Brain microvascular endothelial cell (primary cell): ENCODE measurements around the gene TRAM2.
A peak's percentile ranks its signal among the peaks of the same experiment; 100 is the strongest.

ENCODE experiments used
- DNase-seq: peaks from one replicate; pipeline ENCODE4 v3.0.0-alpha.2; 2020
- H3K27ac ChIP-seq: fragments of 250-450 bp; sonication (Bioruptor Pico); 2 replicates; pipeline ENCODE4 v1.5.1; 2020; ENCODE audit warnings: mild to moderate bottlenecking, moderate library complexity
- H3K27me3 ChIP-seq: fragments of 250-450 bp; sonication (Bioruptor Pico); replicated peaks from 2 replicates; pipeline ENCODE4 v1.5.1; 2020; ENCODE audit warnings: mild to moderate bottlenecking
- H3K36me3 ChIP-seq: fragments of 250-450 bp; sonication (Bioruptor Pico); replicated peaks from 2 replicates; pipeline ENCODE4 v1.5.1; 2020; ENCODE audit warnings: mild to moderate bottlenecking
- H3K4me3 ChIP-seq: 2 replicates; pipeline ENCODE4 v1.5.1; 2011; ENCODE audit warnings: low read depth, mild to moderate bottlenecking, control low read depth, low read length, moderate library complexity
- in situ Hi-C: cut with HindIII; loops from 2 replicates; pipeline ENCODE4 v1.10.0; 2017; ENCODE audit warnings: low sequenced_read_pairs, low pct_ligation_motif_present
- TF ChIP-seq, protein P1 (sequence below): IDR thresholded peaks from 2 replicates; pipeline ENCODE4 v1.5.1; 2011; ENCODE audit warnings: low read depth, mild to moderate bottlenecking, moderate library complexity, low read length, control low read depth, inconsistent platforms; ENCODE audit errors: missing control alignments

TRAM2 gene

DNA sequence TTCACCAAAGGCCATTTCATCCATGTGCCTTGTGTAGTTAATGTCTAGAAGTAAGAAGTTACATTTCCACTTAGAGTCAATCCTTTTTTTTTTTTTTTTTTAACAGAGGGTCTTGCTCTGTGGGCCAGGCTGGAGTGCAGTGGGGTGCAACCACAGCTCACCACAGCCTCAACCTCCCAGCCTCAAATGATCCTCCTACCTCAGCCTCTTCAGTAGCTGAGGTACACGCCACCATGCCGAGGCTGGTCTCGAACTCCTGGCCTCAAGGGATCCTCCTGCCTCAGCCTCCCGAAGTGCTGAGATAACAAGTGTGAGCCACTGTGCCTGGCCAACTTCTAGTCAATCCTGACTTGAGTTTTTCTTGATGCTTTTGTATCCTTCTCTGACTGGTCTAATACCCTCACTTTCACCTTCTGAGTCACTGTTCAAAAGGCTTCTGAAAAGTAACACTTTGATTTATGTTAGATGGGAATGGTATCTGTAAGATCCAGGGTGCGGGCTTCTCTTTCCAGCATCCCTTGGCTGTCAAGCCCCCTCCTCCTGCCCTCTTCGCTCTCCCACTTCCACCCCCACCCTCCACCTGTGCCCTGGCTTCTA is 22.1 kb downstream of the TRAM2 start:
- Histone ChIP-seq H3K27ac (peak overlapping the region; percentile 85), H3K27me3 (no peaks in the 10 kb centered on the region), H3K36me3 (peaks cover 2% of the 10 kb centered on the region), H3K4me3 (no peak overlapping the region)
- DNase-seq = no peak
- in situ Hi-C loops = no loop called here
- TF ChIP-seq, protein P1, sequence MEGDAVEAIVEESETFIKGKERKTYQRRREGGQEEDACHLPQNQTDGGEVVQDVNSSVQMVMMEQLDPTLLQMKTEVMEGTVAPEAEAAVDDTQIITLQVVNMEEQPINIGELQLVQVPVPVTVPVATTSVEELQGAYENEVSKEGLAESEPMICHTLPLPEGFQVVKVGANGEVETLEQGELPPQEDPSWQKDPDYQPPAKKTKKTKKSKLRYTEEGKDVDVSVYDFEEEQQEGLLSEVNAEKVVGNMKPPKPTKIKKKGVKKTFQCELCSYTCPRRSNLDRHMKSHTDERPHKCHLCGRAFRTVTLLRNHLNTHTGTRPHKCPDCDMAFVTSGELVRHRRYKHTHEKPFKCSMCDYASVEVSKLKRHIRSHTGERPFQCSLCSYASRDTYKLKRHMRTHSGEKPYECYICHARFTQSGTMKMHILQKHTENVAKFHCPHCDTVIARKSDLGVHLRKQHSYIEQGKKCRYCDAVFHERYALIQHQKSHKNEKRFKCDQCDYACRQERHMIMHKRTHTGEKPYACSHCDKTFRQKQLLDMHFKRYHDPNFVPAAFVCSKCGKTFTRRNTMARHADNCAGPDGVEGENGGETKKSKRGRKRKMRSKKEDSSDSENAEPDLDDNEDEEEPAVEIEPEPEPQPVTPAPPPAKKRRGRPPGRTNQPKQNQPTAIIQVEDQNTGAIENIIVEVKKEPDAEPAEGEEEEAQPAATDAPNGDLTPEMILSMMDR = no peak

DNA sequence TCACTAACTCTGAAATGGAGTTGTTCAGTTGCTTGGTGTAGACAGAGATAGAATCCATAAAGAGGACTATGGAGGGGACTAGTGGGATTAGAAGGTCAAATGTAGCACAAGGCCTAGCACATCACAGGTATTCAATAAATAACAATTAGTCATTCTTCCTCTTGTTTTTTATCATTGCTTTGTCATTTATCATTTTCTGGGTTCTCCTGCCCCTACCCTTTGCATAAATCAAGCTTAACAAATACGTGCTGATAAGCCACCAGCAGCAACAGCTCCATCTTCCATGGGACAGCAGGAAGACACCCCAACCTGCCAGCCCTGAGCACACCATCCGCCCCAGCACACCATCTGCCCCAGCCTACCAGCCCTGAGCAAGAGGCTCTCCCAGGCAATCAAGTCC is 23.1 kb downstream of the TRAM2 start:
- in situ Hi-C loops = no loop called here
- TF ChIP-seq, protein P1 = no peak

DNA sequence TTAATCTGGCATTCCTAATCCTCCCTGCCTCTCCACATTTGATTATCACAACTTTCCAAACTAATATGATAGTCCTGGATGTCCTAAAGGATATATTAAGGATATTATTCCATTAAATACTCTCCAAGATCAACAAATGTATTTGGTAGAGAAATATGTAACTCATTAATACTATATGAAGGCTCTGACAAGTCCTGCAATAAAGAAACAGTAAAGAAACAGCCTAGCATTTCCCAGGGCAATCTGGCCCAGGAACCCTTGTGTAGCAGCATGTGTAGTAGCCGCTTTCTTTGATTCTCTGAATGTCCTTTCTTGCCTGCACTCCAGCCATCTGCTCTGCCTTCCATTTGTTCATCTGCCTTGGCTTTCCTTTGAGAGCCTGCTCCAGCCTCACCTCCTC is 23.7 kb downstream of the TRAM2 start:
- H3K4me3 ChIP-seq = no peak overlapping the region
- in situ Hi-C loops = no loop called here
- H3K27ac ChIP-seq = peak overlapping the region; percentile 80
- peaks cover 7% of the 10 kb centered on the region for H3K36me3 ChIP-seq
- TF ChIP-seq, protein P1 = no peak
- no peak for DNase-seq
- no peaks in the 10 kb centered on the region for H3K27me3 ChIP-seq

More for the DNA sequence above, 23.1 kb downstream of the TRAM2 start:
- peak overlapping the region; percentile 29 for H3K27ac ChIP-seq
- DNase-seq = no peak
- no peak overlapping the region for H3K4me3 ChIP-seq
- peaks cover 2% of the 10 kb centered on the region for H3K36me3 ChIP-seq
- H3K27me3 ChIP-seq = no peaks in the 10 kb centered on the region

DNA sequence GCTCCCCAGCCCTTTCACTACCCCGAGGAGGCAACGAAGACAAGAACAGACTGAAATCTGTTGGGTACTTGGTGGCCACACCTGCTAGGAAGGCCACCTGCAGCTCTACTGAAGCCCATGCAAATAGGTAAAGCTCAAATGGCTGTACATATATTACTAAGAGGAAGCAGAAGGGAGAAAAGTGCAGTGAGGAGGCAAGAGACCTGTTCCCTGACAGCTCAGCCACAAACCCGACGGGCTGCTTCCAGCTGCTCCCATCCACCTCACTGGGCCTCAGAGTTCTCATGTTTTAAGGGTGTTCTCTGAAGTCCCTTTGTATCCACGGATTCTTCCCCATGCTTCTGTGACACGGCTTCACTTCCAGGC is 24.6 kb downstream of the TRAM2 start:
- peaks cover 7% of the 10 kb centered on the region for H3K36me3 ChIP-seq
- H3K4me3 ChIP-seq = no peak overlapping the region
- DNase-seq = no peak
- no peaks in the 10 kb centered on the region for H3K27me3 ChIP-seq
- in situ Hi-C loops = no loop called here
- peak overlapping the region; percentile 80 for H3K27ac ChIP-seq
- TF ChIP-seq, protein P1 = no peak

DNA sequence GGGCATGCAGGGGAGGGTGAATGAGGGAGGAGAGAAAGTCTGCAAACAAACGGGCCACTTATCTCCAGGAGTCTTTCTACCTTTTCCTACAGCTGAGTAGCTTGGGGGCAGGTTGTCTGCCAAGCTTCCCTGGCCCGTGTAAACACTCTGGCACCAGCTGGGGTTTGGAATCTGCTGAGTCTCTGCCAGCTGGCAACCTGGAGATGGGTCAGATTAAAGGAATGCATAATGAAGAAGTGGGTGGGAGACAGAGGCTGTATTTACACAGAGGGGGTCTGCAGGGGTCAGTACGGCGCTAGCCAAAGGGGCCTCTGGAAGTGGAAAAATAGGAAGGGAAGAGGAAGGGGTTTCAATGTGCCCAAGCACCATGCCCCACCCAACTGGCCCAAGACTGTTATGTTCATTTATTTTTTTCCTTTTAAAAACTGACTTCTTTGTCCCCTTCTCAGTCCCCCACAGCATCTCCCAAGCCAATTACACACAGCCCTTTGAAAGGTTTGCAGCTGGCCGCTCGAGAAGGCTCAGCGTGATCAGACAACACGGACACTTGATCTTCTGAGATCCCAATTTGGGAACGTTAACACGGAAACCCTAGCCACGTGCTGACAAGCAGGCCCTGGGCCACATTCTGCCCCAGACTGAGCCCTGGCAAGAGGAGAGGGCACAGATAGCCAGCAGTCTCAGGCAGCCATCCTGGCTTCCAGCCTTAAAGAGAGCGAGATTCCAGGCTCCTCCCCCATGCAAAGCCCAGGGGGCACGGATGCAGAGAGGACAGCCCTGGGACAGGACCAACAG is 25.2 kb downstream of the TRAM2 start:
- in situ Hi-C loops = no loop called here
- peak; percentile 69 for DNase-seq
- H3K27ac ChIP-seq = peak overlapping the region; percentile 80
- peaks cover 12% of the 10 kb centered on the region for H3K36me3 ChIP-seq
- no peaks in the 10 kb centered on the region for H3K27me3 ChIP-seq
- H3K4me3 ChIP-seq = no peak overlapping the region
- TF ChIP-seq, protein P1 = no peak

DNA sequence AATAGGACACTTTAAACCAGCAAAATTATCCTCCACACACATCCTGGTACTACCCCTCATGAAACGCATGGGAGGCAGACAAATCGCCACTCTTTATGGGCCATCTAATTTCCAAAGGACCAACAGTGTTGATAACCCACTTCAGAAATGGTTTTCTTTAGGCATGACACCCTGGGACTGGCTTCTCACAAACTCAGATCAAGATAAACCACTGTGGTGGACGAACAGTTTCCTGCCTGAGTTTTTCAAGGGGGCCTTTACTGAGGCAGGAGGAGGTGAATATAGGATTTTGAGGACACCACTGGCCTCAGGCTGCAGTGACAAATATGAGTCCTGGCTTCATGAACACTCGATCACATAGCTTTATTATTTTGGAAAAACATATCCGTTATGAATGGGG is 26.0 kb downstream of the TRAM2 start:
- no peak for DNase-seq
- peak overlapping the region; percentile 80 for H3K27ac ChIP-seq
- H3K27me3 ChIP-seq = no peaks in the 10 kb centered on the region
- in situ Hi-C loops = no loop called here
- H3K4me3 ChIP-seq = no peak overlapping the region
- TF ChIP-seq, protein P1 = no peak
- peaks cover 21% of the 10 kb centered on the region for H3K36me3 ChIP-seq
